SKM-1 treated with dmso at 0.1 percent for 144 hours (cell line): ENCODE measurements around the gene AHR.
"Not testable (repeated sequence)": the region's sequence is repeated elsewhere in the genome, so short reads cannot be mapped to it uniquely, and the experiment has no call there.

Source experiments
- DNase-seq: peaks from one replicate; lab custom pipeline; 2025; ENCODE audit not compliant: unreplicated experiment; lab: John Stamatoyannopoulos, UW

Gene AHR

GRCh38 chr7:17371671-17372524, 73.4 kb downstream of the AHR start:
- no peak for DNase-seq

DNA sequence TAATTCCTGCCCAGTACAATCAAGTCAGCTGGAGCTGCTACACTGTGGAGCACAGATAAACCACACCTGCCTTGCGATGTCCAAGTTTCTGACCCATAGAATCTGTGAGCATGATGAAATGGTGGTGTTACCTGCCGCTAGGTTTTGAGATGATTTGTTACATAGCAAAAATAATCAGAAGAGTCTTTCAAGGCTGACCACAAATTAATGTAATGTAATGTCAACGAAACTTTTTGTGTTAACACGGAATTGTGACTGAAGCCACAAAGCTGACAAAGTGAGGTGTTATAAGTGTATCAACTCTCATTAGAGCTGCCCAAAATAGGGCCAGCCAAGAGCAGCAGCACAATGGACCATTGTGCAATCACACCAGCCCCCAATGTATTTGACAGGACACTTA, 75.7 kb downstream of the AHR start:
- no peak for DNase-seq

DNA sequence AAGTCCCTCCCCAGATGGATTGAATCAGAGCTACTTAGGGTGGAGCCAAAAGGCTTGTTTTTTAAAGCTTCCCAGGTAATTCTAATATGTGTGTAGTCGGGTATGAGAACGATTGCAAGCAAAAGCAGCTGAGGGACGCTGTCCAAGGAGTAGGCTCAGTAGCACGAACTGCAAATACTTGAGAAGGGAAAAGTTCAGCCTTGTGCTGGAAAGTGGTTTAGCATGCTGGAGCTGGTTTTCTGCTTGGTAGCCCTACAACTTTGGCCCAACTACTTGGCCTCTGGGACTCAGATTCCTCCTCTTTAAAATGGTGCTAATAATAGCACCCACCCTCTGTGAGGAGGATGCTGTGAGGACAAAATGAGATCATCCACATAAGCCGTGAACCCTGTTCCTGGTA, 76.2 kb downstream of the AHR start:
- no peak for DNase-seq

- no peak for DNase-seq
These were observed 78.1 kb downstream of the AHR start for GRCh38 chr7:17376595-17376994.

- no peak for DNase-seq
These were observed 82.5 kb downstream of the AHR start for GRCh38 chr7:17380736-17381662.

DNA sequence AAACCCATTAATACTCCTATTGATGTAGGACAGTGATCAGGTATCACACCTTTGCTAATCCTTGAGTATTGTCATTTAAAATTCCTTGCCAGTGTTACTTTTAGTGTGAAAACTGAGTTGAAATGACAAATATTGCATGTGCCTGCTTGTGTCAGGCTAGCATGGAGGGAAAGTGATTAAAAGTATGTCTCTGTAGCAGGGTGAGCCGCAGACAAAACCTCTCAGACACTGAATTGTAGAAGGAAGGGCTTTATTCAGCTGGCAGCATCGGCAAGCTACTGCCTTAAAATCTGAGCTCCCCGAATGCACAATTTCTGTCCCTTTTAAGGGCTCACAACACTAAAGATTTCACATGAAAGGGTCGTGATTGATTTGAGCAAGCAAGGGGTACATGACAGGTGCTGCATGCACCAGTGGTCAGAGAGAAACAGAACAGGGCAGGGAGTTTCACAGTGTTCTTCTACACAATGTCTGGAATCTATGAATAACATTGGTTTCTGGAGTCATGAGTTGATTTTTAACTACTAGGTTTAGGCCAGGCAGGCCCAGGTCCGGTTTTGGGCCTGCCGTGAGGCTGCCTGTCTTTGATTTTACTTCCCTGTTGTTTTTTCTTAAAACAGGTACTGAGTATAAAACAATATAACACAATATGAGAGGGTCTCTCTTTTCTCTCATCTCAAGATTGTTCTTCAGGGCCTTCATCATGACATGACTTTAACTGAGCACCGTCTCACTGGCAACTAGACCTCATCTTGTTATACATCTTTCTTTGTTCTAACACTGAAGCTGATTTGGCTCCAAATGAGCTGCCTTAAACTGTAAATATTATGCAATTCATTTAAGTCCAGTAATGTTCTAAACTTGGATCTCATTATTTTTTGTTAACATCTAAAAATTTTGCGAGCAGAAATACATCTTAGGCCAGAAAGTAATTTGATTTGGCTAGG, 84.2 kb downstream of the AHR start:
- DNase-seq: not testable (repeated sequence)

- no peak for DNase-seq
These were observed 85.9 kb downstream of the AHR start for GRCh38 chr7:17384400-17384799.

GRCh38 chr7:17385612-17386011, 87.2 kb downstream of the AHR start:
- DNase-seq: no peak

DNA sequence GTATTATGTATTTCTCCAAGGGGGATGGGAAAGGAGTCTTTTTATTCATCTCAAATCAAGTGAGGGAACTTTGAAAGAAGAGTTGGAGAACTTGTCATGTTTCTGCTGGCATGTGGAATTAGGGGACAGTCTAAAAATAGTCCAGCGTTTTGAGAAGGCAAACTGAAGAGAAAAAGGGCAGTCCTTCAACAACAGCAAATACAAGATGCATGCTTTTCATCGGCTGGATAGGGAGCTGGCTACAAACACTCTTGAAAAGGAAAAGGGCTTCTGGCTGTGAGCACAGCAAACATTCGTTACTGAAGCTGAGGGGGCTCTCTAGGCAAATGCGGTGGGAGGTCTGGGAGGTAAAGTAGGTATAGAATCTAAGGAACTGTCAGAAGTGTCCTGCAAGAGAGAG, 91.9 kb downstream of the AHR start:
- no peak for DNase-seq

GRCh38 chr7:17391366-17391765, 92.9 kb downstream of the AHR start:
- no peak for DNase-seq

DNA sequence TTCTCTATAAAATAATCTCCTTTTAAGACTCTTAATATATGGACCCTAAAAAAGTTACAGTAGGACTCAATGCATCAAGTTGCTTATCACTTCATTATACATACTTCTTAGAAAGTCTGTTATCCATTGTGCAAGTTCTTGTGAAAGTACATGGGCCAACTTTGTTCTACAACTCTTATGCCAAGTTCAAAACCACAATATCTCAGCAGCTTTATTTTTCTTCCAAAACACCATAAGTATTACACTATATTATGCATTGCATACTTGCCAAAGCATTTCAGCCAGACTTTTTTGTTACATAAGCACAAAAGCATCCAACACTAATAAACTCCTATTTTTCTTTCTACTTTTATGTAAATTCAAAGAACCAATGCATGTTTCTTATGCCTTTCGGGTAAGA, 94.4 kb downstream of the AHR start:
- no peak for DNase-seq

GRCh38 chr7:17394563-17394962, 96.1 kb downstream of the AHR start:
- not testable (repeated sequence) for DNase-seq
